T47D (cell line): ENCODE measurements around the gene SLC5A4.

ENCODE experiments used
- DNase-seq, 2 experiments: peaks; one replicate each; pipeline versions ENCODE4 v3.0.0 to v3.0.0-alpha.2; 2011 to 2012; ENCODE audit warnings: low read depth in 1 of 2, low spot score in 1 of 2
- JUND ChIP-seq: IDR thresholded peaks from 2 replicates; pipeline ENCODE4 v1.6.1; 2012; ENCODE audit warnings: low read depth
- in situ Hi-C: cut with HindIII; loops from 2 replicates; pipeline ENCODE4 v1.10.0; 2016; ENCODE audit warnings: low sequenced_read_pairs, low pct_unique_long_range_greater_than_20kb

The SLC5A4 gene

DNA sequence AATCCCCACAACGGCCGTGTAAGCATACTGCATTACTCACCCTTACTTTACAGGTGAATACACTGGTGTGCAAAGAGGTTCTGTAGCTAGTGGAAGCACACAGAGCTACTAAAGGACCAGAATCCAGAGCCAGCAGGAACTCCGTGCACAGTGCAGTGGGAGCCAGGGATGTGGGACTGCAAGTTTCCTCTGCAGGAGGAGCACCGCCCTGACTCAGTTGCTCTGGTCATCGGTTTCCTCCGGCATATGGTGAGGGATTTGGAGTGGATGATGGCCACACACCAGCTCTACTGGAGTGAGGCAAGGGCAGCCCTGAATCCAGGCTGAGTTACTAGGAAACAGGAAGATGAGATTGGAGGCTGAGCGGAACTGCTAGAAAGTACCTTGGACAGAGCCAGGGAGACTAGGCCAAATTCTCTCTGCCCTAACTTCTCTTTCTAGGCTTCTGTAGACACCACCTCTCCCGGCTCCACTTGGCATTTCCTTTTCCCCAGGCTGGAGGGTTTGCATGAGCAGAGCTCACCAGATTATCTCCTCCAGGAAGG is 77.9 kb downstream of the SLC5A4 start:
- peak in 1 of 2 experiments; percentile 15 for DNase-seq
- TF ChIP-seq JUND, result no peak
- in situ Hi-C loops, result no loop called here

- in situ Hi-C loops, result no loop called here
- no peak for DNase-seq
- TF ChIP-seq JUND, result no peak
Measured at GRCh38 chr22:32175683-32176644, 79.2 kb downstream of the SLC5A4 start.

GRCh38 chr22:32175115-32175514 is 80.0 kb downstream of the SLC5A4 start:
- TF ChIP-seq JUND, result no peak
- no peak for DNase-seq
- in situ Hi-C loops, result no loop called here
